Stimulated activated CD8-positive, alpha-beta memory T cell treated with anti-CD3 and anti-CD28 coated beads, Interleukin-7, amount 100 ng/mL, for 4 hours (primary cell): Measurements from ENCODE around the gene FHIT.
"Not testable (repeated sequence)": the region's sequence is repeated elsewhere in the genome, so short reads cannot be mapped to it uniquely, and the experiment has no call there.

Experiments
- DNase-seq, 2 donors: peaks; one replicate each; pipeline ENCODE4 v3.0.0-alpha.2; 2020; ENCODE audit warnings: low read depth in 2 of 2

FHIT gene

GRCh38 chr3:61111825-61112224, 139.4 kb downstream of the FHIT start:
- DNase-seq, result no peak

DNA sequence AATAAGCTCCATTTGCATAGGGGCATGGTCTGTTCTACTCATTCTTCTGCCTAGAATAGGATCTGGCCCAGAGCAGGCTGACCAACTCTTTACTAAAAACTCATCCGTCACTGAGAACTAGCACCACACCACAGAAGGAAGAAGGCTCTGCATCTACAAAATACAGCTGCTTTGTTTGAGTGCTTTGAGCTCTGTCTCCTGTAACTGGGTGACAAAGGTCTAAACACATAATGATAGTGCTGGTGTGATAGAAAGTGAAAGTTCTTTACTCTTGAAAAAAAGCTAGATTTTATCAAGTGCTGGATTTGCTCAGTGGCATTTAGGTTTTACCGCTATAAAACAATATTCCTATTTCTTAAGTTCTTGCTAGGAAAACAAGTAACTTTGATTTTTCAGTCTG, 140.7 kb downstream of the FHIT start:
- no peak for DNase-seq

GRCh38 chr3:61108247-61109019, 142.8 kb downstream of the FHIT start:
- DNase-seq, result no peak

DNA sequence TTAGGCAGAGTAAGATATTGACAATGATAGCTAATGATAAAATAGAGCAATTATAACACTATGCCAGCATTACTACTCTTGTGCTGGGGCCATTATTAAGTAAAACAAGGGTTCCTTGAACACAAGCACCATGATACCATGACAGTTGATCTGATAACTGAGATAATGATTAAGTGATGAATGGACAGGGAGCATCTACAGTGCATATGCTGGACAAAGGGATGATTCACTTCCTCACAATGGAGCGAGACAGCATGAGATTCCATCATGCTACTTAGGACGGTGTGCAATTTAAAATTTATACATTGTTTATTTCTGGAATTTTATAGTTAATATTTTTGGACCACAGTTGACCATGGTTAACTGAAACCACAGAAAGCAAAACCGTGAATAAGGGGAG, 156.6 kb downstream of the FHIT start:
- no peak for DNase-seq

DNA sequence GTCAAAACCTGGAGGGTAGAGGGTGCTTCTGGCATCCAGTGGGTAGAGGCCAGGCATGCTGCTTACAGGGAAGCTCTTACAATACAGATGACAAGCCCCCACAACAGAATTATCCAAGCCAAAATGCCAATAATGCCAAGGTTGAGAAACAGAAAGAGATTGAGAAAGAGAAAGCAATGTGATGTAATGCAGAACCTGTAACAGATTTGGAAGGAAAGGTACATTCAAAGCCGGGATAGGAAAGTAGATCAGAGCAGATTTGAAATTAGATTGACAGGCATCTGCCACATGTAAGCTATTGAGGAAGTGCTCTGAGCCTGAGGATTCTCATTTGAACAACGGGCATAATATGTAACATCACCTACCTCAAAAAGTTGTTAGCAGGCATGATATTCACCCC, 157.9 kb downstream of the FHIT start:
- no peak for DNase-seq

GRCh38 chr3:61092870-61093269, 158.4 kb downstream of the FHIT start:
- DNase-seq, result no peak

GRCh38 chr3:61090389-61091169, 160.7 kb downstream of the FHIT start:
- DNase-seq, result no peak

DNA sequence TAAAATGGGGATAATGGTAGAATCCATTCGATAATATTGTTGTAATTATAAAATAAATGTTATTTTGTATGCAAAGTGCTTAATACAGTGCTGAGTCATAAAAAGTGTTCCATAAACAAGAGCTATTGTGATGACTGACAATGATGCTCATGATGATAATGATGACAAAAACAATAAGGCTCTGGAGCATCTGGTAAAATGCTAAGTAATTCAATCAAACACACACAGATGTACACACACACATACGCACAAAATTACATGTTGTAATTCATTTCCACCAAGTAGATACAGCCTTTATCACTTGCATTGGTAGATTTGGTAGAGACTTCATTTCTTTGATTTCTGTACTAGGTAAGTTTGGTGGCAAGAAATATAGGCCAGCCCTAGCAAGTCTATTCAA, 163.8 kb downstream of the FHIT start:
- DNase-seq, result no peak

- no peak for DNase-seq
These were observed 169.7 kb downstream of the FHIT start for GRCh38 chr3:61081554-61081953.

DNA sequence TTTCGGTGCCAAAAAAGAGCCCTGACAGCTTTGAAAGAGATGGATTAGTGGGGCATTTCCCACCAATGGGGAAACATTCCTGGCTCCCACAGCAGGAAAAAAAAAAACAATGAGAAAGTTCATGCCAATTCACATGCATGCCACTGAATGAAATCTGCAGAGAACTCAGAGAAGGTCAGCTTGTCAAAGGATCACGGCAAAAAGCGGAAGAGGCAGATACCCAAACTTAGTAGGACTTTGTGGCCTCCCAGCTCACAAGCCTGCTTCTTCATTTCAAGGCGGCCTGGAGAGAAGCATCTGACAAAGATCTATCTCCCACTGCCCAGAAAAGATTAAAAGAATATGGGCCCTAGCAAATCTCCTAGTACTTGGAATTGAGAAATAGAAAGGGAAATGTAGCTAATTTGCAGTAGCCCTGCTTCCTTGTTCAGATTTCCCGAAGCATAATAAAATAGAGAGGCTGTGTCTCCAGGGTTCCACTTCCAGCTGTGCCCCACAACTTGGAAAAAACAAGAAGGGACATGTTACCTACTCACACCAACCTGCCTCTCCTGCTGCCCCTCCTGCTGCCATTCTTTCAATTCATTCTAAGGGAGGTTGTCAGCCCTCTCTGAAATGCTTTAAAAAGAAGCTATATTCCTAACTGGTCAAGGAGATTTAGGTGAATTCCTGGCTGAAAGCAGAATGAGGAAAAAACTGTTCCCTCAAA, 170.4 kb downstream of the FHIT start:
- no peak for DNase-seq

GRCh38 chr3:61078048-61078752, 173.1 kb downstream of the FHIT start:
- DNase-seq, result no peak

DNA sequence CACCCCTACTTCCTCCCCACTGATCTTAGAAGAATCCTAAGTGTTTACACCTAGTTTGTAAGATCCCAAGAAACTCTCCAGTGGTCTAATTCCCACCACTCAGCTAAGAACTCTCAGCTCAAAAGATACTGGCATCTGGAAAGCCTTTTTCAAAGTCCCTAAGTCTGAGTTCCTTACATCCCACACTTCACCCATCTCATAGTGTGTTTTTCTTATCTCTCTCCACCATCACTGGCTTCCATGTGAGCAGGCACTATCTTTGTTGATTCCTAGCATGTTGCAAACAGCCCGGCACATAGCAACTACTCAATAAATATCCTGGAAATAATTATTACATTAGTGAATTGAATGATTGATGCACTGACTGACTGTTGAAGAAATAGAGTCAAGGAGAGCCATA, 173.7 kb downstream of the FHIT start:
- DNase-seq, result no peak

- no peak for DNase-seq
These were observed 176.5 kb downstream of the FHIT start for GRCh38 chr3:61074783-61075182.

DNA sequence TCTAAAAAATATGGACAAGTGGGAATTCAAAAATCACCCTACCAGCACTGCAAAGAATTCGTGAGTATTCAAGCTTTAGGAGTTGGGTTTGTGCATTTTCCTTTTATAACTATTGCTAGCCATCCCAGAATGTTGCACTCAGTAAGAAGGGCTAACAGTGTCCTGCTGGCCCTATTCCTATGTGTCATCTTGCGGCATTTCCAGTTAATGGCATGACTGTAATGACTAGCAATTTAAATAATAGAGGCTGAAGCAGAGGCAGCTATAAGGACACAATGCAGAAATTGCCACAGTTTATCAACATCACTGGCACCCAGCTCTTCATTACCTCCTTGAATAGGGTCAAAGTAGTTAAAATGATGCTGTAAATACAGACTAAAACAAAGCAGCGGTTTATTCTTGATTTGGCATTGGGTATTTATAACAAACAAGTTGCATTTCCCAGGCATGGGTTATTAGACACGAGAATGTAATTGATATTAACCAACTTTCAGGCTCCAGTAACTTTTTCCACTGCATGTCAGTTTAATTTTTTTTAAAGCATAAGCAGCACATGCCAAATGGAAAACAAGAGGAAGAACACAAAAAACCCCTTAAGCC, 177.6 kb downstream of the FHIT start:
- DNase-seq, result no peak

DNA sequence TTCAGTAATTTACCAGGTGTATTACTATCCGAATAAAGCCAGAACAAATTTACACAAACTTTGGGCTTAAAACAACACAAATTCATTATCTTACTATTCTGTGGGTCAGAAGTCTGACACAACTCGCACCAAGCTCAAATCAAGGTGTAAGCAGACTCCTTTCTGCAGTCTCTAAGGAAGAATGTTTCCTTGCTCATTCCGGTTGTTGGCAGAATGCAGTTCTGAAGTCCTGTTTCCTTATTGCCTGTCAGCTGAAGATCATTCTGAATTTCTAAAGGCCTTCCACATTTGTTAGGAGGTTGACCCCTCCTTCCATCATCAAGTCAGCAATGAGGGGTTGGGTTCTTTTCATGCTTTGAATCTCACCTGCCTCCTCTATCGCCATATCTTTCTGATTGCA, 183.2 kb downstream of the FHIT start:
- no peak for DNase-seq

DNA sequence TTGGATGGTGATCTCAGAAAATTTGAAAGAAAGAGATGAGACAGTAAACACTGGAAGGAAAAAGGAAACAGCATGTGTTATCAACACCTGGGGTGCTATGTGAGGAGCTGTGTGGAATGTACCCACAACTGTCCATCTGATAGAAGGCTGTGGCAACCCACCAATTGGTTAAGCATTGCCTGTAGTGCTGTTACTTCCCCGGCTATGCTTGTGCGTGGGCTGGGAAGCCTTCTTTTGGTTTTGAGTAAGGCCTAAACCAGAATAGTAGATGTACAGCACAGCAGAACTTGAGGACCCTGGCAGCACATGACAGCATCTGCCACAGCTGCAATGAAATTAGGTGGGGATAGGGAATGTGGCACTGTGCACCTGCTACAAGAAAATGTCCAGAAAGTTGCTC, 184.5 kb downstream of the FHIT start:
- no peak for DNase-seq

DNA sequence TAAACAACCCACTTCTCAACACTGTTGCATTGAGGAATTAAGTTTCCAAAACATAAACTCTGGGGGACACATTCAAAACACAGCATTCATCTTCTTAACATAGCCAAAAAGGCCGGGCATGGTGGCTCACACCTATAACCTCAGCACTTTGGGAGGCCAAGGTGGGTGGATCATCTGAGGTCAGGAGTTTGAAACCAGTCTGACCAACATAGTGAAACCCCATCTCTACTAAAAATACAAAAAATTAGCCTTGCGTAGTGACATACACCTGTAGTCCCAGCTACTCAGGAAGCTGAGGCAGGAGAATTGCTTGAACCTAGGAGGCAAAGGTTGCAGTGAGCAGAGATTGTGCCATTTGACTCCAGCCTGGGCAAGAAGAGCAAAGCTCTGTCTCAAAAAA, 185.0 kb downstream of the FHIT start:
- not testable (repeated sequence) for DNase-seq

DNA sequence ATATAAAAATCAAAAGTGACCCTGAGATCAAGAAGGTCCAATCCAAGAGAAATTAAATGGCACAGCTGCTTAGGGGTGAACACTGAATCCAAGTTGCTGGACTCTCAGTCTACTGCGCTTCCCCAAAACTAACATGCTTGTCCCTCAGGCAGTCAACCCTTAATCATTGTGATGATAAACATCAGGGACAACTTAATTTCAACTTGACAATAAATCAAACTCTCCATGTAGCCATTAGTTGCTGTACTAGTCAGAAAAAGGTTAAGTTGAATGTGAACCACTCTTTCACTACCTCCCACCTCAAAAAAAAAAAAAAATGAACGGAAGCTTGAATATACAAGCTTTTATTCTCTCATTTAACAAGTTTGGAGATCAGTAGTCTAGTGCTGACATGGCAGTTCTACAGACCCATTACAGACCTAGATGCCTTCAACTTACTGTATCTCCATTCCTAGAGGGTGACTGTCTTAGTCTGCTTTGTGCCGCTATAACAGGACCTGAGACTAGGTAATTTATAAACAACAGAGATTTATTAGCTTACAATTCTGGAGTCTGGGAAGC, 185.7 kb downstream of the FHIT start:
- DNase-seq, result no peak

DNA sequence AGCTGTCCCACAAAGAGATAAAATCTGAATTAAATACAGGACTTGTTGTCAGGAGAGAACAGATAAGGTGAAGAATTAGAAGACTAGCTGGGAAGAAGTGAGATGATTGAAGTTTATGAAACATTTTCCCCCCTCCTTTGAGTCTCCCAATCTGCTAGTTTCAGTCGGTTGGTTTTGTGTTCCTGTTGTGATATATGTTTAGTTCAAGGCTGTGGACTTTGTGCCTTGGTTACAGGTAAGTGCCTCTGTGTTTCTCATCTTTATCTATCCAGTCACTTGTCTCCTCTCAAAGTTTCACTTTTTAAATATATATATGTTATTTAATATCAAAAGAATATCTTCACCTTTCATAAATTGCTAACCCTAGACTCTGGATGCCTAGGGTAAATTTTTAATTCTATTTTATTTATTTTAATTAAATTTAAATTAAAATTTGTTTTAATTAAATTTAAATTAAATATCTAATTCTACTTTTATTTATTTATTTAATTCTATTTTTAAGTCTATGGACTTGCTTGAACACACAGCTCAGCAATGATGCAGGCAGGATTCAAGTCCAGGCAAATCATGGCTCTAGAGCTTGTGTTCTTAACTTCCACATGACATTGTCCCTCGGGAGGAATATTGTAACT, 190.0 kb downstream of the FHIT start:
- DNase-seq, result no peak

GRCh38 chr3:61060411-61060861, 190.8 kb downstream of the FHIT start:
- DNase-seq, result no peak

GRCh38 chr3:61058836-61059235, 192.4 kb downstream of the FHIT start:
- DNase-seq, result no peak
